A673 (cell line): ENCODE measurements around the gene PLAAT4.

Experiments used
- CTCF ChIP-seq: fragments of 300-800, 200-600 bp; sonication (generic); conservative IDR thresholded peaks from 2 replicates; pipeline ENCODE4 v1.5.1; 2017; ENCODE audit warnings: low read depth, mild to moderate bottlenecking, antibody characterized with exemption, low read length, moderate library complexity, mixed read lengths
- EZH2 ChIP-seq: fragments of 200-600 bp; sonication (generic); IDR thresholded peaks from 2 replicates; pipeline ENCODE4 v1.6.1; 2017; ENCODE audit warnings: borderline replicate concordance, low read depth, mild to moderate bottlenecking, mixed read lengths, antibody characterized with exemption, low read length; ENCODE audit not compliant: poor library complexity, severe bottlenecking

- no peak for TF ChIP-seq CTCF
- TF ChIP-seq EZH2 = no peak
Observed at GRCh38 chr11:63556404-63557013, 19.9 kb downstream of the PLAAT4 start.
